IMR-90 (cell line): ENCODE measurements around the gene RERE. TPM values are rescaled to one million over a fixed set of nuclear protein-coding genes. Genes with fewer than 3 reads are reported as not detected.

Experiments
- ATAC-seq: fragments of 200-7000 bp; cut with Tn5 transposase; 2 replicates; pipeline ENCODE4 v1.9.1; 2020; ENCODE audit warnings: low read depth, mild to moderate bottlenecking, moderate library complexity
- BruUV-seq: library from RNA; stranded (reverse); fragments of 400-500 nt; replicated peaks from 2 replicates; lab custom pipeline; 2021; lab: Mats Ljungman, UMichigan
- CTCF ChIA-PET: fragments of 300-600 bp; formaldehyde crosslinking; extraction: SDS; loops from one replicate; lab custom pipeline; 2021; ENCODE audit warnings: antibody characterized with exemption; lab: Yijun Ruan, JAX
- POLR2A ChIA-PET: fragments of 300-600 bp; sonication (Branson Sonifier 250); formaldehyde crosslinking; loops from one replicate; lab custom pipeline; 2022; ENCODE audit warnings: antibody characterized with exemption; ENCODE audit not compliant: unreplicated experiment; lab: Charles Lee
- DNase-seq: peaks from one replicate; pipeline ENCODE4 v3.0.0; 2013
- H2AFZ ChIP-seq: replicated peaks from 2 replicates; pipeline ENCODE3; 2013; ENCODE audit warnings: low read length, mild to moderate bottlenecking; ENCODE audit not compliant: poor library complexity
- H2AK5ac ChIP-seq: 2 replicates; pipeline ENCODE4 v1.6.1; 2013; ENCODE audit warnings: low read depth, low read length, inconsistent platforms
- H2AK9ac ChIP-seq: replicated peaks from 2 replicates; pipeline ENCODE3; 2013; ENCODE audit warnings: mild to moderate bottlenecking, low read depth, low read length, moderate library complexity; ENCODE audit not compliant: poor library complexity
- H2BK120ac ChIP-seq: 2 replicates; pipeline ENCODE4 v1.6.1; 2013; ENCODE audit warnings: low read depth, low read length, inconsistent platforms
- H2BK15ac ChIP-seq: 3 replicates; pipeline ENCODE4 v1.6.1; 2013; ENCODE audit warnings: low read depth, low read length, inconsistent platforms
- H2BK20ac ChIP-seq: 2 replicates; pipeline ENCODE4 v1.6.1; 2013; ENCODE audit warnings: low read depth, mild to moderate bottlenecking, inconsistent platforms, low read length, moderate library complexity
- H2BK5ac ChIP-seq: 2 replicates; pipeline ENCODE4 v1.6.1; 2013; ENCODE audit warnings: mild to moderate bottlenecking, low read depth, low read length, inconsistent platforms; ENCODE audit not compliant: poor library complexity, severe bottlenecking
- H3K14ac ChIP-seq: replicated peaks from 2 replicates; pipeline ENCODE4 v1.6.1; 2013; ENCODE audit warnings: low read depth, low read length, inconsistent platforms
- H3K18ac ChIP-seq: 2 replicates; pipeline ENCODE4 v1.6.1; 2013; ENCODE audit warnings: low read depth, low read length, control low read depth
- H3K23ac ChIP-seq: 2 replicates; pipeline ENCODE4 v1.6.1; 2013; ENCODE audit warnings: low read depth, low read length, inconsistent platforms
- H3K27ac ChIP-seq: 2 replicates; pipeline ENCODE4 v1.5.1; 2013; ENCODE audit warnings: mild to moderate bottlenecking, control low read depth, low read length; ENCODE audit not compliant: insufficient read depth
- H3K27me3 ChIP-seq: 2 replicates; pipeline ENCODE4 v1.6.1; 2013; ENCODE audit warnings: low read length; ENCODE audit not compliant: control insufficient read depth, insufficient read depth
- H3K36me3 ChIP-seq: 2 replicates; pipeline ENCODE4 v1.6.1; 2013; ENCODE audit warnings: low read length, mixed read lengths; ENCODE audit not compliant: control insufficient read depth, insufficient read depth
- H3K4ac ChIP-seq: 2 replicates; pipeline ENCODE4 v1.6.1; 2013; ENCODE audit warnings: low read depth, low read length, inconsistent platforms
- H3K4me1 ChIP-seq: 2 replicates; pipeline ENCODE4 v1.6.1; 2013; ENCODE audit warnings: low read length, mixed read lengths; ENCODE audit not compliant: control insufficient read depth, insufficient read depth
- H3K4me2 ChIP-seq: 2 replicates; pipeline ENCODE4 v1.6.1; 2013; ENCODE audit warnings: low read depth, mild to moderate bottlenecking, control low read depth, low read length, moderate library complexity
- H3K4me3 ChIP-seq: 2 replicates; pipeline ENCODE4 v1.5.1; 2013; ENCODE audit warnings: low read depth, mild to moderate bottlenecking, control low read depth, low read length, moderate library complexity; ENCODE audit not compliant: insufficient read depth
- H3K56ac ChIP-seq: 2 replicates; pipeline ENCODE4 v1.6.1; 2013; ENCODE audit warnings: low read length, inconsistent platforms; ENCODE audit not compliant: insufficient read depth; ENCODE audit errors: extremely low read depth
- H3K79me1 ChIP-seq, 2 experiments: 2 replicates each; pipeline ENCODE4 v1.6.1; 2013; ENCODE audit warnings: low read length in 2 of 2, inconsistent platforms in 1 of 2, low read depth in 1 of 2
- H3K9ac ChIP-seq: 2 replicates; pipeline ENCODE4 v1.6.1; 2013; ENCODE audit warnings: low read depth, low read length, control low read depth
- H3K9me1 ChIP-seq: 2 replicates; pipeline ENCODE4 v1.6.1; 2013; ENCODE audit warnings: low read length, inconsistent platforms; ENCODE audit not compliant: insufficient read depth
- H3K9me3 ChIP-seq: 2 replicates; pipeline ENCODE4 v1.6.1; 2013; ENCODE audit warnings: low read length; ENCODE audit not compliant: control insufficient read depth, insufficient read depth
- H4K20me1 ChIP-seq: 2 replicates; pipeline ENCODE4 v1.6.1; 2013; ENCODE audit warnings: low read length, inconsistent platforms; ENCODE audit not compliant: insufficient read depth
- H4K5ac ChIP-seq: 2 replicates; pipeline ENCODE4 v1.6.1; 2013; ENCODE audit warnings: mild to moderate bottlenecking, low read depth, low read length, control low read depth
- H4K8ac ChIP-seq, 2 experiments: 2 replicates each; pipeline ENCODE4 v1.6.1; 2013; ENCODE audit warnings: low read depth in 2 of 2, low read length in 2 of 2, control low read depth in 1 of 2, inconsistent platforms in 1 of 2
- H4K91ac ChIP-seq: 2 replicates; pipeline ENCODE4 v1.6.1; 2013; ENCODE audit warnings: low read depth, low read length, inconsistent platforms; ENCODE audit not compliant: insufficient read depth
- BHLHE40 ChIP-seq: fragments of 150-350 bp; IDR thresholded peaks from 2 replicates; pipeline ENCODE4 v1.6.1; 2016; ENCODE audit warnings: mild to moderate bottlenecking, low read depth, low read length
- CEBPB ChIP-seq: IDR thresholded peaks from 2 replicates; pipeline ENCODE4 v1.6.1; 2012; ENCODE audit warnings: low read depth, low read length, improper control_type of control experiment
- CTCF ChIP-seq: conservative IDR thresholded peaks from 2 replicates; pipeline ENCODE4 v1.5.1; 2012; ENCODE audit warnings: mild to moderate bottlenecking, low read depth, low read length, improper control_type of control experiment
- FOS ChIP-seq: fragments of 150-350 bp; IDR thresholded peaks from 2 replicates; pipeline ENCODE4 v1.6.1; 2016; ENCODE audit warnings: low read depth, low read length
- MAFK ChIP-seq: IDR thresholded peaks from 2 replicates; pipeline ENCODE4 v1.6.1; 2012; ENCODE audit warnings: low read depth, low read length, improper control_type of control experiment
- NFE2L2 ChIP-seq: fragments of 150-350 bp; IDR thresholded peaks from 2 replicates; pipeline ENCODE4 v1.6.1; 2016; ENCODE audit warnings: low read depth, mild to moderate bottlenecking, low read length
- RFX5 ChIP-seq: IDR thresholded peaks from 2 replicates; pipeline ENCODE4 v1.8.0; 2012; ENCODE audit warnings: low read depth, mild to moderate bottlenecking, low read length, moderate library complexity
- WGBS, 2 experiments: methylation state at CpG; one replicate each; pipeline versions ENCODE4 v1.1.5 to v1.1.7; 2013; ENCODE audit warnings: missing lambda C conversion rate in 2 of 2; ENCODE audit not compliant: insufficient read length in 1 of 2; ENCODE audit errors: extremely low coverage in 2 of 2; 5-methylcytosine and 5-hydroxymethylcytosine counted together
- dilution Hi-C: fragments of 300-500 bp; cut with HindIII; formaldehyde crosslinking; loops from one replicate; pipeline ENCODE4 v1.14.3; 2018; ENCODE audit warnings: low sequenced_read_pairs; ENCODE audit not compliant: unreplicated experiment
- in situ Hi-C: fragments of 300-500 bp; cut with MboI; formaldehyde crosslinking; loops from 3 replicates; pipeline ENCODE4 v1.14.3; 2019; ENCODE audit warnings: low sequenced_read_pairs, inconsistent platforms, mixed read lengths
- intact Hi-C: fragments of 100-400 bp; cut with micrococcal nuclease; formaldehyde crosslinking; loops from 2 replicates; pipeline ENCODE4 v1.10.0; 2022
- polyA plus RNA-seq, 3 experiments: library from polyadenylated mRNA; depleted of rRNA; stranded (reverse); fragments of >200 nt; gene quantifications; 2 replicates each; pipeline ENCODE4 v1.2.3, GENCODE V29; 2012; ENCODE audit warnings: low replicate concordance in 1 of 3
- total RNA-seq: library from RNA; depleted of rRNA; stranded (reverse); fragments of >200 nt; gene quantifications from 2 replicates; pipeline ENCODE4 v1.2.3, GENCODE V29; 2012
- TF ChIP-seq, protein P1 (sequence below): fragments of 150-350 bp; IDR thresholded peaks from 2 replicates; pipeline ENCODE4 v1.6.1; 2016; ENCODE audit warnings: low read depth, mild to moderate bottlenecking, low read length, moderate library complexity, borderline replicate concordance
- TF ChIP-seq, protein P2 (sequence below): fragments of 150-350 bp; IDR thresholded peaks from 2 replicates; pipeline ENCODE4 v1.6.1; 2017; ENCODE audit warnings: mild to moderate bottlenecking, antibody characterized with exemption, low read length, low read depth

RERE gene
- total and polyA plus RNA-seq, 2 of the 4 experiments (the other 2 are of a cell fraction), result 11.5 to 25.1 TPM

DNA sequence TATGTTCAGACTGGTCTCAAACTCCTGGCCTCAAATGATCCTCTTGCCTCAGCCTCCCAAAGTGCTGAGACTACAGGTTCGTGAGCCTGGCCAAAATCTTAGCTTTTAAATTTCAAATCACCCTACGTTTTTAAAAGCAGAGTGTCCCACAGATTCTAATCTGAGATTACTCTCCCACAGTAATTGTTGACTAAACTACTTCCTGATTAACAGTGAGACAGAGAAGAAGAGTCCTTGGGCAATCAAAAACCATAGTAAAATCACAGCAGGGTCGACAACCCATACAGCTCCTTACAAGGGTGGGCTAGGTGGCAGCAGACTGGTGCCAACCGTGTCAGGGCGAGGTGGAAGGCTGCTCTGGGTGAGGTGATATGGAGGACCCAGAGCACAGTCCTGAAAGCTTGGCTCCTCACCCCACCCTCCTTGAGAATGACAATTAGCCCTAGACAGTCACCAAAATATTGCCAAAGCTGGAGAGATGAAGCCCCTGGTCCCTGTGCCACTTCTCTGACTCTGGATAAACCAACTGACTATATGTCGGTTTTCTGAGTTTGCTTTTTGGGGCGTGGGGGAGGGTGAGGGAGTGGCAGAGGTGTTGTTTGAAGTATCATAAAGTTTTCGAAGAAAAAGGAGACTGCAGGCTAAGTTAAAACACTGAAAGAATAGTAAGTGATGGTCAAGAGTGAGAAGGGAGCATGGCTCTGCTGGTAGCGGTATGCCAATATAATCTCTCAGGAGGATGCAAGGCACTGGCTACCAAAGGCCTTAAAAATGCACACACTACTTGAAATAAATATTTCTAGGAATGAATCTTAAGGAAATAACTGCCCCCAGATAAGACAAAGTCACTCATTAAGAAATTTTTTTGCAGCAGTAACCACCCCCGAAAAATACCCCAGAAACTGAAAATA, 412.7 kb downstream of the RERE start:
- Histone ChIP-seq H2AFZ (no peak overlapping the region), H3K23ac (peak overlapping the region; percentile 59; the same call in 1 of the 2 replicates), H4K5ac (0 out of 2 replicates have a peak overlapping the region, but pooled peaks have one; percentile 6), H4K91ac (peak overlapping the region; percentile 28; the same call in 1 of the 2 replicates), H3K9me3 (no peaks in the 10 kb centered on the region), H3K9ac (no peak overlapping the region), H3K56ac (no peak overlapping the region), H3K4me1 (peaks cover 26% of the 10 kb centered on the region), H2BK5ac (no peak overlapping the region), H3K79me1 (peaks cover 43 to 80% of the 10 kb centered on the region in 2 experiments), H3K18ac (no peak overlapping the region), H2BK15ac (no peak overlapping the region), H4K20me1 (peaks cover 26% of the 10 kb centered on the region; the same call in 1 of the 2 replicates), H2AK9ac (no peak overlapping the region), H3K36me3 (peaks cover 31% of the 10 kb centered on the region), H2BK120ac (no peak overlapping the region), H2BK20ac (no peak overlapping the region), H3K27ac (no peak overlapping the region), H3K9me1 (peaks cover 19% of the 10 kb centered on the region), H2AK5ac (no peak overlapping the region; the same call in 1 of the 2 replicates), H3K14ac (no peak overlapping the region), H3K4ac (no peak overlapping the region; the same call in 1 of the 2 replicates), H3K4me3 (no peak overlapping the region), H4K8ac (peak overlapping the region in 1 of 2 experiments; percentile 40; a peak in 1 of 4 replicates), H3K27me3 (no peaks in the 10 kb centered on the region), H3K4me2 (no peak overlapping the region)
- intact Hi-C loops (no loop called here), in situ Hi-C loops (no loop called here), dilution Hi-C loops (no loop called here)
- POLR2A ChIA-PET, result no interaction called here
- WGBS, 2 experiments, result no CpG with 5 or more reads among the region's 10 CpGs
- no peak for ATAC-seq
- no peak for DNase-seq
- CTCF ChIA-PET, result no interaction called here
- no TSS peak for BruUV-seq
- TF ChIP-seq BHLHE40, result no peak
- no peak for TF ChIP-seq RFX5
- TF ChIP-seq, protein P1, sequence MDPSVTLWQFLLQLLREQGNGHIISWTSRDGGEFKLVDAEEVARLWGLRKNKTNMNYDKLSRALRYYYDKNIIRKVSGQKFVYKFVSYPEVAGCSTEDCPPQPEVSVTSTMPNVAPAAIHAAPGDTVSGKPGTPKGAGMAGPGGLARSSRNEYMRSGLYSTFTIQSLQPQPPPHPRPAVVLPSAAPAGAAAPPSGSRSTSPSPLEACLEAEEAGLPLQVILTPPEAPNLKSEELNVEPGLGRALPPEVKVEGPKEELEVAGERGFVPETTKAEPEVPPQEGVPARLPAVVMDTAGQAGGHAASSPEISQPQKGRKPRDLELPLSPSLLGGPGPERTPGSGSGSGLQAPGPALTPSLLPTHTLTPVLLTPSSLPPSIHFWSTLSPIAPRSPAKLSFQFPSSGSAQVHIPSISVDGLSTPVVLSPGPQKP, result no peak
- no peak for TF ChIP-seq NFE2L2
- TF ChIP-seq MAFK, result no peak
- TF ChIP-seq CEBPB, result no peak
- TF ChIP-seq, protein P2, sequence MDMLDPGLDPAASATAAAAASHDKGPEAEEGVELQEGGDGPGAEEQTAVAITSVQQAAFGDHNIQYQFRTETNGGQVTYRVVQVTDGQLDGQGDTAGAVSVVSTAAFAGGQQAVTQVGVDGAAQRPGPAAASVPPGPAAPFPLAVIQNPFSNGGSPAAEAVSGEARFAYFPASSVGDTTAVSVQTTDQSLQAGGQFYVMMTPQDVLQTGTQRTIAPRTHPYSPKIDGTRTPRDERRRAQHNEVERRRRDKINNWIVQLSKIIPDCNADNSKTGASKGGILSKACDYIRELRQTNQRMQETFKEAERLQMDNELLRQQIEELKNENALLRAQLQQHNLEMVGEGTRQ, result no peak
- TF ChIP-seq CTCF, result no peak
- no peak for TF ChIP-seq FOS
